Measurements from ENCODE around the gene ZSCAN10.
"Not testable (repeated sequence)": the region's sequence is repeated elsewhere in the genome, so short reads cannot be mapped to it uniquely, and the experiment has no call there.

The ZSCAN10 gene

GRCh38 chr16:3059041-3059722 is 39.9 kb downstream of the ZSCAN10 start:
- DNase-seq = peak; percentile 41

DNA sequence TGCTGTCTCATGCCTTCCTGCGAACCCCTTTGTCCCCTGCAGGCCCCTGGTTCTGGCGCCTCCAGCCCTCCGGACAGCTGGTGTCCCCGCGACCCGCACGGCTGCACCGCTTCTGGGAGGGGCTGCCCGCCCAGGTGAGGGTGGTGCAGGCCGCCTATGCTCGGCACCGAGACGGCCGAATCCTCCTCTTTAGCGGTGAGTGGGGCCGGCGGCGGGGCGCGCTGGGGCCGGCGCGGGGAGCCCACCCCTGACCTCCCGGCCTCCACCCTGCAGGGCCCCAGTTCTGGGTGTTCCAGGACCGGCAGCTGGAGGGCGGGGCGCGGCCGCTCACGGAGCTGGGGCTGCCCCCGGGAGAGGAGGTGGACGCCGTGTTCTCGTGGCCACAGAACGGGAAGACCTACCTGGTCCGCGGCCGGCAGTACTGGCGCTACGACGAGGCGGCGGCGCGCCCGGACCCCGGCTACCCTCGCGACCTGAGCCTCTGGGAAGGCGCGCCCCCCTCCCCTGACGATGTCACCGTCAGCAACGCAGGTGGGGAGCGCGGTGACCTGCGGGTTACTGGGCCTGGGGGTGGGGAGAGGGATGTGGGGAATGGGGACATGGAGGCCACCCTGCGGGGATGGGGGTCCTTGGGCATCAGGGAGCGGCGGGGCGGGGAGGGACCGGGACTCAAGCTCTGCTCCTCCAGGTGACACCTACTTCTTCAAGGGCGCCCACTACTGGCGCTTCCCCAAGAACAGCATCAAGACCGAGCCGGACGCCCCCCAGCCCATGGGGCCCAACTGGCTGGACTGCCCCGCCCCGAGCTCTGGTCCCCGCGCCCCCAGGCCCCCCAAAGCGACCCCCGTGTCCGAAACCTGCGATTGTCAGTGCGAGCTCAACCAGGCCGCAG is 40.7 kb downstream of the ZSCAN10 start:
- no peak for DNase-seq

DNA sequence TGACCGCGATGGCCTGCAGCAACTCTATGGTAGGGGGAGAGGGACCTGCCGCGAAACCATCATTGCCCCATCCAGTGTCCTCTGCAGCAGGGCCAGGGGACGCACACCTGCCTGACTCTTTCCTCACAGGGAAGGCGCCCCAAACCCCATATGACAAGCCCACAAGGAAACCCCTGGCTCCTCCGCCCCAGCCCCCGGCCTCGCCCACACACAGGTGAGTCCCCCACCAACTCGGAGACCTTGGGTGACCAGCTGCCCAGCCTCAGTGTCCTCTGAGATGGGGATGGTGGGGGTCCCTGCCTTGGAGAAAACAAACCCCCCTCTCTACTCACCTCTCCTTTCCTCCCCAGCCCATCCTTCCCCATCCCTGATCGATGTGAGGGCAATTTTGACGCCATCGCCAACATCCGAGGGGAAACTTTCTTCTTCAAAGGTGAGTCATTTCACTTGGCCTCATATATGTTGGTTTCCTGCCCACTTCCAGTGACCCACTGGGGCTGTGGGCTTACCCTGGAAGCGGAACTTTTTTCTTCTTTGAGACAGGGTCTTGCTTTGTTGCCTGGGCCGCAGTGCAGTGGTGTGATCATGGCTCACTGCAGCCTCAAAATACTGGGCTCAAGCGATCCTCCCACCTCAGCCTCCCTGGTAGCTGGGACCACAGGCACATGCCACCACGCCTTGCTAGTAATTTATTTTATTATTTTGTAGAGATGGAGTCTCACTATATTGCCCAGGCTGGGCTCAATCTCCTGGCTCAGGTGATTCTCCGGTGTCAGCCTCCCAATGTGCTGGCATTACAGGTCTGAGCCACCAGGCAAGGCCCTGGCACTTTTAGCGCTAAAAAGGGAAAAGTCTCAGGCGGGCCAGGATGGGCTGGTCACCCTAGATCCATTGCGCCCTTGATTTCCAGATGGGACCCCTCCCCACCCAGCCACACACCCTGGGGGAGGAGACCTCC is 41.6 kb downstream of the ZSCAN10 start:
- DNase-seq = no peak

- DNase-seq = no peak
Observed at GRCh38 chr16:3056336-3057180, 42.5 kb downstream of the ZSCAN10 start.

- not testable (repeated sequence) for DNase-seq
Observed at GRCh38 chr16:3055734-3056115, 43.4 kb downstream of the ZSCAN10 start.

GRCh38 chr16:3054965-3055733 is 43.9 kb downstream of the ZSCAN10 start:
- no peak for DNase-seq

- DNase-seq = not testable (repeated sequence)
Observed at GRCh38 chr16:3053330-3053710, 45.8 kb downstream of the ZSCAN10 start.

DNA sequence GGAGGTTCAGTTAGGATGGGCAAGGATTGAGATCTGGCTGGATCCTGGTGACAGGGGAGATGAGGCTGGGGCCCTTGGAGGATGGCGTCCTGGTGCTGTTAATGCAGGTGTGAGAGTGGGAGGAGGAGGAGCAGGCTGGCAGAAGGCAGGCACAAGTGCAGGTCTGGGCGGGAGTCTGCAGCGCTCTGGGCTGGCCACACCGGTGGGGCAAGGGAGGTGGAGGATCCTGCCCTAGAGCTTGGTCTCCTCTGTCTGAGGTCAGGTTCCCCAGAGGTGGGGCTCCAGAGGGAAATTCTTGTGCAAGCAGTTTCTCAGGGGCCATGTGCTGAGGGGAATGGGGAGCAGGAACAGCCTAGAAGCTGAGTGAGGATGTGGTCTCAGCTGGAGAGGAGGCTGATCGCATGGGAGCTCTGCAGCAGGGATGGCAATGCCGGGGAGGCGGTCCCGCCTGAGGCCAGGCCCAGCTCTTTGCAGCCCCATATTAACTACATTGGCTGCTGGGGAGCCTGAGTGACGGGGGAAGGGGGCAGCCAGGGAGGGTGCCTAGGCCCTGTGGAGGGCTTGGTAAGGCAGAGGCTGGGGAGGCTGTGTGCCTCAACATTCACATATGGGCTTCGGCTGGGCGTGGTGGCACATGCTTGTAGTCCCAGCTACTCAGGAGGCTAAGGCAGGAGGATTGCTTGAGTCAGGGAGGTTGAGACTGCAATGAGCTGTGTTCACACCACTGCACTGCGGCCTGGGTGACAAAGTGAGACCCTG is 46.3 kb downstream of the ZSCAN10 start:
- not testable (repeated sequence) for DNase-seq

DNA sequence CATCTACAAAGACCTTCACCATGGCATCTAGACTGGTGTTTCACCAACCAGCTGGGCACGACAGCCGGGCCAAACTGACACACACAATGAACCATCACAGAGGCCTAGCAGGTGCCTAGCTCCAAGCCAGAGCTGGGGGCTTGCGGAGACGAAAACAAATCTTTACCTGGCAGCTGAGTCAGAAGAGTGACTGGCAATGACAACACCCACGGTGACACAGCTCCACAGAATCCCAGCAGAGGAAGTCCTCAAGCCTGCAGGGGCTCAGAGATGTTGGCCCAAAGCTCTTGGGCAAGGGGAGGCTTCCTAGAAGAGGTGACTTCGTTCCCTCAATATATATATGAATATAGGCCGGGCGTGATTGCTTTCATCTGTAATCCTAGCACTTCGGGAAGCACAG is 47.6 kb downstream of the ZSCAN10 start:
- DNase-seq = no peak

GRCh38 chr16:3051009-3051408 is 48.1 kb downstream of the ZSCAN10 start:
- DNase-seq = no peak

GRCh38 chr16:3050487-3050886 is 48.6 kb downstream of the ZSCAN10 start:
- DNase-seq = no peak

DNA sequence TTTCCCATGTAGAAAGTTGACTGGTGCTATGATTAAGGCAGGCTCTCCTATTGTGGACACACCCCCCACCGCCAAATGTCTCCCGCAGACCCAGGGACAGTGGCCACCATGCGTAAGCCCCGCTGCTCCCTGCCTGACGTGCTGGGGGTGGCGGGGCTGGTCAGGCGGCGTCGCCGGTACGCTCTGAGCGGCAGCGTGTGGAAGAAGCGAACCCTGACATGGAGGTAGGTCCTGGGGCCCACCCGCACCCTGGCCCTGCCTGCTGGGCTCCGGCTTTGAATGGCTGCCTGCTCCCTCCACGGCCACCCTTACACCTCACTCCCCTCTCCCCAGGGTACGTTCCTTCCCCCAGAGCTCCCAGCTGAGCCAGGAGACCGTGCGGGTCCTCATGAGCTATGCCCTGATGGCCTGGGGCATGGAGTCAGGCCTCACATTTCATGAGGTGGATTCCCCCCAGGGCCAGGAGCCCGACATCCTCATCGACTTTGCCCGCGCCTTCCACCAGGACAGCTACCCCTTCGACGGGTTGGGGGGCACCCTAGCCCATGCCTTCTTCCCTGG is 49.1 kb downstream of the ZSCAN10 start:
- DNase-seq = no peak

DNA sequence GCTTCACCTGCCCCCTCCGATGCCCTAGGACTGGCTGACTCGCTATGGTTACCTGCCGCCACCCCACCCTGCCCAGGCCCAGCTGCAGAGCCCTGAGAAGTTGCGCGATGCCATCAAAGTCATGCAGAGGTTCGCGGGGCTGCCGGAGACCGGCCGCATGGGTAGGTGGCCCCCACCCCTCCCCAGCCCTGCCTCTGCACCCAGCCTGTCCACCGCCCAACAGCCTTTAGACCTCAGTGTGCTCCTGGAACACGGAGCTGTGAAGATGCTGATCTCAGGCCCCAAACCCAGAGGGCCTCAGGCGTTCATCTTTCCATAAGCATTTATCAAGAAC is 51.7 kb downstream of the ZSCAN10 start:
- no peak for DNase-seq

DNA sequence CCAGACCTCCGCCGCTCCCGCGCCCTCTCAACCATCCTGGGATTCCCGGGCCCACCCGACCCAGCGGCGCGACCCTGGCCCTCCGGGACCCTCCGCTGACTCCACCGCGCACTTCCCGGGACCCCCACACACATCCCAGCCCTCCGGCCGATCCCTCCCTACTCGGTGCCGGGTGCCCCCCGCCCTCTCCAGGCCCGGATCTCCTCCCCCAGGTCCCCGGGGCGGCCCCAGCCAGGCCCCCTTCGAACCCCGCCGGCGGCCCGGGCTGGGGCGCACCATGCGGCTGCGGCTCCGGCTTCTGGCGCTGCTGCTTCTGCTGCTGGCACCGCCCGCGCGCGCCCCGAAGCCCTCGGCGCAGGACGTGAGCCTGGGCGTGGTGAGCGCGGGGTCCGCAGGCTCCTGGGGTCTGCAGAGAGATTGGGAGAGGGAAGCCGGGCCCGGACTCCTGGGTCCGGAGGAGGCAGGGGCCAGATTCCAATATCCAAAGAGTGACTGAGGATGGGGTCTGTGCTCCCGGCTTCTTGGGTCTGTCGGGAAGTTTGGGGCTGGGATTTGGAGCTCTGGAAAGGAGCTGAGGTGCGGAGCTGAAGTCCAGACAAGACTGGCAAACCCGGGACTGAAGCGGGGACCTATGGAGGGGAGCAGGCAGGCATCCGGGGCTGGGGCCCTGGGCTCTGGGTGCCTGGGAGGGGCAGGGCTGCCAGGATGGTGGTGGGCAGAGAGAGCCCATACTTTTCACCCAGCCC is 52.3 kb downstream of the ZSCAN10 start:
- no peak for DNase-seq

- no peak for DNase-seq
Observed at GRCh38 chr16:3045758-3046640, 53.1 kb downstream of the ZSCAN10 start, which contains the start of gene MMP25. MMP25 (plus strand) TSS chr16:3046561; CDS start chr16:3046918, 357 bp downstream.

- no peak for DNase-seq
Observed at GRCh38 chr16:3044708-3045107, 54.4 kb downstream of the ZSCAN10 start.

DNA sequence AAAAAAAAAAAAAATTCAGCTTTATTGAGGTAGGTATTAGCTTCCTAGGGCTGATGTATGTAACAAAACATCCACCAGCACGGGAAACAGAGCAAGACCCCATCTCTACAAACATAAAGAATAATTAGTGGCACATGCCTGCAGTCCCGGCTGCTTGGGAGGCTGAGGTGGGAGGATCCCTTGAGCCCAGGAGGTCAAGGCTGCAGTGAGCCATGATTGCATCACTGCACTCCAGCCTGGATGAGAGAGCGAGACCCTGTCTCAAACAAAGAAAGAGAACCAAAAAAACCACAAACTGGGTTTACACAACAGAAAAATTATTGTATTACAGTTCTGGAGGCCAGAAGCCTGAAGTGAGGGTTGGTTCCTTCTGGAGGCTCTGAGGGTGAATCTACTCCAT is 56.7 kb downstream of the ZSCAN10 start:
- DNase-seq = no peak

DNA sequence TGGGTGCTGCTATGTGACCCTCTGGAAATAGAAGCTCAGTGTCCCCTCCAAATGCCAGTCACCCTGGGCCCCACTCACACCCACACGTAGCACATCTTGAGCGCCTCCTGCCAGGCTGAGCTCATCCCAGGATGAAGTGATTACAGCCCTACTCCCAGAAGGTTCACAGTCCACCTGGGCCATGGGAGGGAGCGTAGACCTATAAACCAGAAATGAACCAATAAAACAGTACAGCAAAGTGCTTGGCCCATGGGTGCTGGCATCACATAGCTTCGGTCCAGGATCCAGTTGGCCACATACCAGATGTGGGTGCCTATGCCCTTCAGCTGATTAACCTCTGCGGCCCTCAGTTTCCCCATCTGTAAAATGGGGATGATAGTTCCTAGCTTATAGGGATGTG is 60.2 kb downstream of the ZSCAN10 start:
- no peak for DNase-seq

All from NCI-H1105 (cell line).